HS-27A (cell line): ENCODE measurements around the gene OVCH2.
"Not testable (repeated sequence)": the region's sequence is repeated elsewhere in the genome, so short reads cannot be mapped to it uniquely, and the experiment has no call there.

ENCODE experiments used
- DNase-seq: peaks from one replicate; pipeline ENCODE4 v3.0.0-alpha.2; 2012; ENCODE audit warnings: low read depth, missing footprints

Gene OVCH2

DNA sequence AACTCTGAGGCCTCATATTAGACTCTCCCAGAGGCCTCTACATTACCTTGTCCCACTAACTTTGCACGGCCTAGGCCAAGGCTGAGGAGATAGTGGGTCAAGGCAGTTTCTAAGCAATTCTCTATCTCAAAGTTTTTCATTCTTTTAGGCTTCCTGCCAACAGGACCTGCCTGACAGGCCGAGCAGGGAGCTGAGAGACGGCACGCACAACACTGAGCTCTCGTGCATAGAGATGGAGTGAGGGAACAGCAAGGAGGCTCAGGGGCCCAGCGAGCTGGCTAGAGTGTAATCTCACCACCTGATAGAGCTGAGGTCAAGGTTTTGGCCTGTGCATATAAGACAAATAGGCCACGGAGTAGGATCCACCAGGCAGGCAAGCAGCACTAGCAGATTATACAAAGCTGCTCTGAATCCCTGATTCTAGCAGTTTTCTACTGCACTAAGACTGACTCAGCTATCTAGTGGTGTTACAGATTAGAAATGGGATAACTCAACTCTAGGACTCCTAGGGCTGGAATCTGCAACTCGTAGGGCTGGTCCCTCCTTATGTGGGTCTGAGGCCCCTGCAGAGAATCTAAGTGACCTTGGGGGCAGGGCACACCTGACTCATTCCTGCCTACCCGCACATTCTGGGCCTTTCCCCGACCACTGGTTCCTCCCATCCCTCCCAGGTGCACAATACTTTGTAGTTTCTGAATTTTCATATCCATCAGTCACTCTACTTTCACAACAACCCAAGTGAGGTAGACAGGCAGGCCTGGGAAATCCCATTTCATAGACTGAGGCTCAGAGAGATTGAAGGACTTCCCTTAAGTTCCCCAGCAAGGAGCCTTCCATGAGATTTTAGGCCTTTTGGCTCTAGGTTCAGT, 34.7 kb downstream of the OVCH2 start:
- no peak for DNase-seq

DNA sequence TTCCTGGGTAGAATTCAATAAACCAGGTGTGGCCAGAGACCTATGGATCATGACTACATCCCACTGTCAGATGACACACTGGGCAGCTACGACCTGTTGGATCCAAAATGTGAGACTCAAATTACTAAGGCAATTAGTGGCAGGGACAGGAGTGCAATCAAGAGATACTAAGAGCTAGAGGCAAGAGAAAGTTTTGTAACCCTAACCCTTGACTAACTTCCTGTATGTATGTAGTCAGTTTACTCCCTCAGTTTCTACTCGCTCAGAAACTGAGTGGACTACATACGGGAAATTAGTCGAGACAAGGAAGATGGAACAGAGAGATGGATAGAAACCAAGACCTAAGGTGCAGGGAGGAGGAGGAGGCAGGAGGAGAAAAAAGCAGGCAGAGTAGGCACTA, 35.6 kb downstream of the OVCH2 start:
- DNase-seq = no peak

DNA sequence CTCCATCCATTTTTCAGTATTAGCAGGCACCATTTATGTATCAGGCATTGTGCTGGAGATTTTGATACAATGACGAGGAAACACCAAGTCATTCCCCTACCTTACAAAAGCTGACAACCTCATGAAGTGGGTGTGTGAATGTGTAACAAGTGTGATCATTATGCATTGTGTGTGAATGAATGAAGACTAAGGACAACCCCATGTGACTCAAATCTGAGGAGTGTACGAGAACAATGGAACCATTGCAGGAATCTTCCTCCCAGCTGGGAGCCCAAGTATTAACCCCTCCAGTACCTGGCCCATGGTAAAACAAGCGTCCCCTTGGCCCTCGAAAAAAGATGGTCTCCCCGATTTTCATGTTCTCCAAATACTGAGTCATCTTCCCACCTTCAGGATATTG, 37.4 kb downstream of the OVCH2 start:
- no peak for DNase-seq

DNA sequence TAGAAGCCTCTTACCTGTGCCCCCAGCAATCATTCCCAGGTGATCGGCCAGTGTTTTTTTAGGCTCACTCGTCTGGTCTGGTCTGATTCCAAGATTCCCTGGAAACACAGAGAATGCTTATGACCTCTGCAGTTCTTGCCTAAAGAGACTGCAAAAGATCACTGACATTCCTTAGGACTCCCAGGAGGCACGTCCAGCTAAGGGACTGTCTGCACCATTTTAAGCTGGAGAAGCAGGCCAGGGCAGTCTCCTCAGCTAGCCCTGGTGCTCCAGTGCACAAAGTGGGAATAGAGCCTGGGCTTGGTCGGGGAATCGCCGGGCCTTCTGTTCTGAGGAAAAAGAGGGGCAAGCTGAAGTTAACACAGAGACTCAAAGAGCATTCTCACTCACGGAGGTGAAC, 37.8 kb downstream of the OVCH2 start:
- DNase-seq = no peak

DNA sequence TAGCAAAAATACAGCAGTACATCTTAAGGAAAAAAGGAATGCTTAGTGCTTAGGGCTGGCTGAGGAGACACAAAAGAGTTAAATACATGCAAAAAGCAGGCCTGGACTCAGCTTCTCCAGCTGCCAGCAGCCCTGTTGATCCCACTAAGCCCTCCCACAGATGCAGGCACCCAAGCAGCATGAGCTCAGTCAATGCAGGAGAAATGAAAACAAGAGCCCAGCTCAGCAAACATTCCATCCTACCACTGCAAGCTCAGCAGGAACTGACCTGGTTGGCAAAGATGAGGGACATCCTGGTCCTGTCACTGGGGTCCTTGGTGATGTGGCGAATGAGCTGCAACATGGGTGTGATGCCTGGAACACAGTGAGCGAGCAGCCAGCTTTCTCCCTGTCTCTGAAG, 38.8 kb downstream of the OVCH2 start:
- DNase-seq = no peak

DNA sequence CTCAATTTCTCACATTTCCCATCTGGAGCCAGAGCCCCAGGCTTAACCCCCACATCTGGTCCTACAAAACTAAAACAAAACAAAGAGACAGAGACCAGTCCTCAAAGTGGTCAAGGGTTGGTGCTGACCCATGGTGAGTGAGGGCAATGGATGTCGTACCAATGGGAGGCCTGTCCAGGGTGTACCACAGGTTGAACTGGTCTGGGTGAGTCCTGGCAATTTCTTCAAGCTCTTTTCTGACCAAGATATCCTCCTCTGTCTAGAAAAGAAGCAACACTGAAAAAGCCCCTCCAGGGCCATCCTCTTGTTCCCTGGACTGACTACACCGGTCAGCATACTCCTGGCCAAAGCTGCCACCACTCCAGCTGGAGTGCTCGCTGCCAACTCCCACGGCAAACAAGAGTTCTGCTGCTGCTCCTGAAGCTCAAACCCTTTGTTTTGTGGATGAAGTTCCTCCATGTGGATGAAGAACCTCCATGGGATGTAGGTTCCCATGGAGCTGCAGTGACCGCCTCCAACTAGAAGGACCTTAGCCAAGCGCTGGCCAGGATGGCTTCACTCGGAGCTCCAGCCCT, 39.9 kb downstream of the OVCH2 start:
- no peak for DNase-seq

DNA sequence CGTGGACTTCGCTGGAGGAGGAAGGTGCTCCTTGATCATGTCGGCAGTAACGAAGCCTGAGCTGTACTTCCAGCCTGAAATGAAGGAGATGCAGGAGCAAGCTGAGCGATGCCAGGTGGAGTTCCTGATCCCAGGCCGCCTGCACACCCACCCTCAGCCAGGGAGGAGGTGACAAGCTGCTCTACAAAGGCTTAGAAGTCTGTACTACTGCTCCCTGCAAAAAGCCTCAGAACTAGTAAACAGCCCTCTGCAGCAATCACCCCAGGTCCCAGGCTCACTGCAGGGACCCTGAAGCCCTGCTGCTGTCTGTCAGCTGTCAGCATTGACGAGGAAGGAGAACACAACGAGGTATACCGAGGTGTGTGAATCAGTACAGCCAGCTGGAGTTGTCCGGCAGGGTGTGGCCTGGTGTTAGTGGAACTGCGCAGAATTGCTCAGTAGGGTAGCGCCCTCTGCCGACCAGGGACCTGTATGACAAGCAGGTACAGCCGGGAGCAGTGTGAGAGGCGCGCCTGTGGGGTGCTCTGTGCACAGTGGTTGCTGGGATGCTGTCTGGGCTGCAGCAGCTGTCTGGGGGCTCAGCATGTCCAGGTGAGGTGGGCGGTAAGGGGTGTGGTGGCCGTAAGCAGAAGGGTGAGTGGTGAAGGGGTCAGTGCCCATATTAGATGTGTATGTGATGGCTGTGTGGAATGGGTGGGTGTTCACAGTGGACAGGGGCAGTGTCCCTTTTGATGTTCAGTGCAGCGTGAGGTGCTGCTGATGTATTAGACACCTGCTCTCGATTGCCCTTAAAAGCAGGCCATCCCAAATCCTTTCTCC, 40.6 kb downstream of the OVCH2 start:
- peak; percentile 49 for DNase-seq

DNA sequence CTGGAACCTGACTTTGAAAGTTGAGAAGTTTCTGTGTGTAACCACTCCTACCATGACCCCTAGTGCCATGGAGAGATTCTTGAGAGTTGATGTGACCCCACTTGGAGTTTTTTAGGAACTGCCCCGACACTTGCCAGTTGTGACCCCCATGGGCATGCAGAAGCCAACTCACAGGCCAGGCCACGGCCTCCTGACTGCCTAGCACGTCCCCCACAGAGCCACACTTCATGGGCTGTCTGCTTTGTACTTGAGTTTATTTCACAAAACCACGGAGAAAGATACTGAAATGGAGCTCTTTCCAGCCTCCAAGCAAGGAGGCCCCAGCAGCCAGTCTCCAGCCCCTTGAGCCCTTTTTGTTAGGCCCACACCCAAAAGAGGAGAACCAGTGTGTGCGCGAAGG, 41.4 kb downstream of the OVCH2 start:
- no peak for DNase-seq

DNA sequence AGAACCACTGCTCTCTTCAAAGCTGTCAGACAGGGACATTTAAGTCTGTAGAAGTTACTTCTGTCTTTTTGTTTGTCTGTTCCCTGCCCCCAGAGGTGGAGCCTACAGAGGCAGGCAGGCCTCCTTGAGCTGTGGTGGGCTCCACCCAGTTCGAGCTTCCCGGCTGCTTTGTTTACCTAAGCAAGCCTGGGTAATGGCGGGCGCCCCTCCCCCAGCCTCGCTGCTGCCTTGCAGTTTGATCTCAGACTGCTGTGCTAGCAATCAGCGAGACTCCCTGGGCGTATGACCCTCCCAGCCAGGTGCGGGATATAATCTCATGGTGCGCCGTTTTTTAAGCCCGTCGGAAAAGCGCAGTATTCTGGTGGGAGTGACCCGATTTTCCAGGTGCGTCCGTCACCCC, 42.7 kb downstream of the OVCH2 start:
- not testable (repeated sequence) for DNase-seq

DNA sequence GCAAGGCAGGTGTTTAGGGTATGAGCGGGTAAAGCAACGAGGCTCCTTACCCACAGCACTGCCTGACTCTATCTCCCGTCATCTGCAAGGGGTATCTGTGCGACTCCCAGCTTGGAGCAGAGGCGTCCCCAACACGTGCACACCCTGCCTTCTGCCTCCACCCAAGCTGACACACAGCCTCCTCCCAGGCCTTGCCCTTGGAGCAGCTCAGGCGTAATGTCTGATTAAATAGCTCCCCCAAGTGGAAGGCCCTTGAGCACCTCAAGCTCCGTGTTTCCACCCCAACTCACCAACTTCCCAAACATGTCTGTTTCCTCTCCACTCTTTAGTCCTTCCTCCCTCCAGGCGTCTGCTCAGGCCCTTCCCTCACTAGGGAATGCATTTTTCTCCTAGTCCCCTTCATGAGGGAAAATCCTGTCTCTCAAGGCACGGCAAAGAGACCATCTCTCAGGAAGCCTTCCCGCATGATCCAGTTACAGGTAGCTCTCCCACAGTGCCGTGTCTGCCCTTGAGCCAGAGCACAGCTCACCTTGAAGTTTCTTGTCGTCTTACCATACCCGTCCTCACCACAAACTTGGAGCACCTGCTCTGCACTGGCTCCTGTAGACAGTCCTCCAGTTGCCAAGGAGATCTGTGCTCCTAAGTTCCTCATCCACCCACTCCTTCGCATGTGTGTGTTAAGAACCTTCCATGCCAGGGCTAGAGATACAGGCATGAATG, 48.8 kb downstream of the OVCH2 start:
- peak; percentile 40 for DNase-seq

DNA sequence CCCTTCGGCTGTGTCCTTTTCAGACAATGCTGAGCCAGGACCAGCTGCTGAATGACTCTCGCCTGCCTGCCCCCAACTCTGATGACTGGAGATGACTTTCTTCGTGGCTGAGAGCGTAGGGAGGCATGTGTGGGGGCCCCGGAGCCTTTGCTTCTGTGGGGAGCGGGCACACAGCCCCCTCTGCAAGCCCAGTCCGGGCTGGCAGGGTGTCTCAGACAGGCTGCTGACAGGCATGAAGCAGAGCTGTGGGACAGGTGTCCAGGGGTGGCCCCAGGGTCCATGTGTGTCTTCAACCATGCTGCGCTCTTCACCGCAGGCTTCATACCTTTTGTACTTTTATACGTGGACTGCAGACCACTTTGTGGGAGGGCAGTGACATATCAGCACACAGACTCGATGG, 49.6 kb downstream of the OVCH2 start:
- DNase-seq = no peak

DNA sequence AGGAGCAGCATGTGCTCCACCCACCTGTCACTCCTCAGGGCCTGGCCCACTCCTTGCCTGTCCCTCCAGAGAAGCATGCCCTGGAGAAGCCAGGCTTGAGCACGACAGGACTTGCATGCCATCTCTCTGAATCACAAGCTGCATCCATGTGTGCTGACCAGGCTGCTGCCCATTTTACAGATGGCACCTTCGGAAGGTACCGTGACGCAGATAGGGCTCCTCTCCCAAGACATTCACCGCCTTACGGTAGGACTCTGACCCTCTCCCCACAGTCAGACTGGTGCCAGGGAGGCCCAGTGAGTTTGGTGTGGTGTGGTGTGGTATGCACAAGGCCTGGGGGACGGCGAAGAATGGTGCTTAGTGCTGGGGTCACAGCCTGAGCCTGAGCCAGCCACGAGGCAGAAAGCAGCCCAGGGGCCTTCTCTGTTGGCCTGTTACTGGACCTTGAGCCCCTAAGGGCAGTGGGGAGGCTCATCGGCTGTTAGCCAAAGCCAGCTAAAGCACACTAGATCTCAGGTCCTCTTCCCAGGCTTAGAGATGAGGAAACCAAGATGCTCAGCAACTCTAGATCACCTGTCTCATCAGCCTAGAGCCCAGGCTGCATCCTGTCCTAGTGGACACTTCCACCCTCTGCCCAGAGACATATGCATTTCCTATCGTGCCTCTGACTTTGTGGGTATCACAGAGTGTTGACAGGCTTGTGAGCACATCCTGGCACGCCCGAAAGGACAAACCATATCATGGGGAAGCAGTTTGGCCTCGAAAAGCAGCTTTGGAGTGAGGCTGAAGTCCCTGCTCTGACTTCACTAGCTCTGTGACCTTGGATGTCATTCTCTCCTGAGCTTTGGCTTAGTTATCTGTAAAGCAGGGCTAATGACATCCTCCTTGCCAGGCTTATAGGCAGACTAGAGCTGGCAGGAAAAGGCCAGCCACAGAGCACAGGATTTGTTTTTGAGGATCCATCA, 50.7 kb downstream of the OVCH2 start:
- DNase-seq = no peak

DNA sequence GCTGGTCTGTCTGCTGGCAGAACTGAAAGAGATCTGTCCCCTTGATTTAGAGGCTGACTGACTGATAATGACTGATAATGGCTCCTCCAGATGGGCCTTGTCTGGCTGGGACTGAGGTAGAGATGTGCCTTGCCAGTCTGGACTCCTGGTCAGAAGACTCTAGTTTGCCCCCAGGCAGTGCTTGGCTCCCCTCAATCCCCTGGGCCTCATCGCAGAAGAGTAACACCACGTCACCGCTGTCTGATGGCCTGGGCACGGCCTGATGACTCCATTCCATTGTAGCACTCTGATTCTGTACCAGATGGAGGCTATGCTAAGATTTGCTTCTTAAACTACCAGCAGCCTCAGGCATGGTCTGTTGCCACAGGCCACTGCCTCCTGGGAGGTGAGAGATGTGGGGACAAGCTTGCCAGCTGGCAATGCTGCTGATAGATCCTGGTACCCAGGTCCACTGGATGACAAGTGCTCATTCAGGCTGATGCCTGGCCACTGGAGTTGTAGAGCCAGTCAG, 52.0 kb downstream of the OVCH2 start:
- DNase-seq = no peak

DNA sequence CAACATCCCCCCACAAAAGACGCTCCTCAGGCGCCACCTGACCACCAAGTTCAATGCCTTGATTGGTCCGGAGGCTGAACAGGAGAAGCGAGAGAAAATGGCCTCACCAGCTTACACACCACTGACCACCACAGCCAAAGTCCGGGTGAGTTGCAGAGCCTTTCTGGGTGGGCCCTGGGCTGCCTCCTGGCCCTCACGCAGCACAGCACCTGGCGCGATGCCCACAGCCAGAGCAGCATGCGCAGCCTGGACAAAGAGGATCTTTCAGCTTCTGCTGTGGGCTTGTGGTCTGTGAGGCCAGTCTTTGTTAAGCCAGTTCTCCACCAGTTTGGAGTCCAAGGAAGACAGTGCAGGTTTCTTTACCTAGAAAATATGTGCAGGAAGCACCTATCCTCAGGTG, 54.6 kb downstream of the OVCH2 start:
- DNase-seq = no peak

DNA sequence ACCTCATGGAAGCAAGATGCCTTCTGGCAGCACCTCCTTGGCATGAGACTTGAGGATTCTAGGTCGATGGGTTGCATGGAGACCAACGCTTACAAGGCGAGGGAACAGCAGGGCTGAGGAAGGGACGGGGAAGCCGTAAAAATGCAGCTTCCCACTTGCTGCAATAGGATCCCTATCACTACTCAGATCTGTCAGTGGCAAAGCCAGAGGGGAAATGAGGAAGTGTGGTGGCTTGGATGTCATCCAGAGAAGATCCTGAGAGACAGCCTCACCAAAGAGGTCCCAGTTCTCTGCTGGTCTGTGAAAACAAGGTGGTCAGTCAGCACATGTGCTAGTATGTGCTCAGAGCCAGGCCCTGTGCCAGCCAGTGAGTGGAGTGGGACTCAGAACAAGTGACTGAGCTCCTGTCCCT, 55.1 kb downstream of the OVCH2 start:
- no peak for DNase-seq

DNA sequence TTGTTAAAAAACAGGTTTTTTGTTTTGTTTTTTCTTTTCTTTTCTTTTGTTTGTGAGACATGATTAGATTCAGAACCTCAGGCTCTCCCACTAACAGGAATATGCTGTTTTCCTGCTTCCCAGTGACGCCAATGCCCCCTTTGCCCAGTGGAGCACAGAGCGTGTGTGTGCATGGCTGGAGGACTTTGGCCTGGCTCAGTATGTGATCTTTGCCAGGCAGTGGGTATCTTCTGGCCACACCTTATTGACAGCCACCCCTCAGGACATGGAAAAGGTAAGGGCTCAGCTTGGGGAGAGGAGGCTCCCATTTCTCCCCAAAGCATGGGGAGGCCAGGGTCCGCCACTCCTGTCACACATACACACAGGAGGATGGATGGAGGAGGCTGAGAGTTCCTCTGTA, 58.0 kb downstream of the OVCH2 start:
- no peak for DNase-seq

DNA sequence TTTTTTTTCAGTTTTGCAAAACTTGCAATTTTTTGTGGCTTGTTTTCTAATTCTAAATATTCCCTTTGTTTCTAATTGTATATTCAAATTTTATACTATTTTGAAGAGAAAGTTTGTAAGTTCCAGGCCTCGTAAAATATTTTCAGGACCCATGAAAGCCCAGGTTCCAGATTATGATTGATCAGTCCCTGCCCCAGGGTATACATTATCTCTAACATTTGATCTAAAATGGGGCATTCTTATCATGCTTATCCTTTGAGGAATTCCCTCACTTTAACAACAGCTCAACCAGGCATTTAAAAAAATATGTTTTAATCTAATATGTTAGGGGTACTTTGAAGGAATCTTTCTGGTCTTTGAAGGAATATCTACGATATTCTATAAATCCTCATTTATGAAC, 59.4 kb downstream of the OVCH2 start:
- DNase-seq = no peak

DNA sequence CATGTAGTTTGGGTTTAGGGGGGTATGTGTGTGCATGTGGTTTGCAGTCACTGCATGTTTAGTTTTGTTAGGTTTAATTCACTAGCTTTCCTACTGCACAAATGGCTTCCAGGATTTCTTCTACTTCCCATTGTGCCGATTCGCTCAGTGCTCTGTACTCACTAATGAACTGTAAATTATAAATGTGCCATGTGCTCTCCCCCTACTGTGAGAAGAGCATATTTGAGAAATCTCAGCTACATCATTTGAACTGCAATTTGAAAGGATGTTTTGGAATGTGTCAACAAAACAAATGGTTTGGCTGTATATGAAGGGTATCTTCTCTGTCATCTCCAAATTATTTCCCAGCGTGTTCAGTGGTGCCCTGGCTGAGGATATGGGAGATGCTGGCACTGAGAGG, 61.1 kb downstream of the OVCH2 start:
- no peak for DNase-seq

DNA sequence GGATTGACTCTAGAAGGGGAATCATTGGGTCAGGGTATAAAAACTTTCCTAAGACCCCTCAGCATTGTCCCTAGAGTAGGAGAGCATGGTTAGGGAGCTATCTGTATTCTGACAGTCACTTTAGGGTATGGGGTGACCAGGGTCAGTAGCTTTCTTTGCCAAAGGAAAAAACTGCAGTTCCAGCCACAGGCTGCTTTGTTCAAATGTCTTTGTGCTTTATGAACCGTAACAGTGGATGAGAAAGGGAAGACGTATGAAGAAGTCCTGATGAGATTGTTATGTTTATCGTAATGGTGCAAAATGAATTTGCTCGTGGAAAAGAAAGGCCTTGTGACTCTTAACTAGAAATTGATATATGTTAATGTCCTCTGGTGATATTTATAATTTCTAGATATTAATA, 63.0 kb downstream of the OVCH2 start:
- no peak for DNase-seq

DNA sequence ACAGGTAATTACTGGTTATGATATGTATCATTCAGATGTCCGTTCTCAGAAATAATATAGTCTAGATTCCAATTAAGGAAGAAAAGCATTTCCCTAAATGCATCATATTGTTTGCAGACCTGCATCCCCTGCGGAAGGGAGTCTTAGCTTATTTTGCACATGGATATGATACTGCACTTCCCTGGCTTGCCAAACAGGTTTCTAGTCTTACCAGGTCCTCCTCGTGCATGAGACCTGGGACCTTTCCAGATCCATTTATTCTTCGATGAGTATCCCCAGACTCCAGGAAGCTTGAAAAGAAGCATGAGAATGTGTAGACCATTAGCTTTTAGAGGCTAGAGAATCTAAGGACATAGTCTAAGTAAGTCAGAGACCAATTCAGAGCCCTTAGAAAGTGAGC, 63.5 kb downstream of the OVCH2 start:
- DNase-seq = no peak

DNA sequence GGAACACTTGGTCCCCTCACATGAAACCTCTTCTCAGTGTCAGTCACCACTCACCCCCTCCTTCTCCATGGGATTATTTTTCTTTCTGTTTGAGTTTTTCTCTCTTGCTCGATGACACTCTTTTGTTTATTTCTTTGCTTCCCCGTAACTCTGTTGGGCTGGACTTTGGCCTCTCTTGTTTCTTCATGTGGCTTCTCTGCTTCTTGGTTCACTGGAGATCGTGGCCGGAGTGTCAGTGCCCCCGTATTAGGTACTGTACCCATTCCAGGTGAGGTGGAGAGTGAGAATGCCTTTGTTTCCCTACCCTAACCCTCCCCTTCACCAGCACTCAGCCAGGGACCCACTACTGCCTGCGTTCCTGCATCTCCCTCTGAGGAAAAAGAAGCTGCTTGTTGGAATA, 65.5 kb downstream of the OVCH2 start:
- no peak for DNase-seq
